Right lobe of liver (tissue), 6 donors: ENCODE measurements around the gene THTPA. TPM values are rescaled to one million over a fixed set of nuclear protein-coding genes. Genes with fewer than 3 reads are reported as not detected.
"Not testable (repeated sequence)": the region's sequence is repeated elsewhere in the genome, so short reads cannot be mapped to it uniquely, and the experiment has no call there.

Source experiments
- ATAC-seq, 4 donors: fragments of 200-7000 bp; cut with Tn5 transposase; one replicate each; pipeline ENCODE4 v1.9.1; 2020; ENCODE audit warnings: mild to moderate bottlenecking in 4 of 4, moderate library complexity in 4 of 4
- DNase-seq, 3 donors: peaks; one replicate each; pipeline ENCODE4 v3.0.0-alpha.2; 2020
- H3K27ac ChIP-seq, 3 donors: fragments of 200-600 bp; one replicate each; pipeline ENCODE4 v1.8.0; 2022
- H3K27me3 ChIP-seq, 2 donors: fragments of 200-600 bp; one replicate each; pipeline ENCODE4 v1.8.0; 2022
- H3K36me3 ChIP-seq, 4 donors: fragments of 200-600 bp; sonication (generic) in 1 of 4; one replicate each; pipeline versions ENCODE4 v1.5.1 to v1.8.0; 2017 to 2022; ENCODE audit warnings: control low read depth in 1 of 4
- H3K4me1 ChIP-seq, 4 donors: fragments of 200-600 bp; sonication (generic) in 1 of 4; one replicate each; pipeline versions ENCODE4 v1.5.1 to v1.8.0; 2017 to 2022; ENCODE audit warnings: control low read depth in 1 of 4
- H3K4me3 ChIP-seq, 3 donors: fragments of 200-600 bp; one replicate each; pipeline ENCODE4 v1.8.0; 2022
- H3K9me3 ChIP-seq, 4 donors: fragments of 200-600 bp; sonication (generic) in 1 of 4; one replicate each; pipeline versions ENCODE4 v1.5.1 to v1.8.0; 2017 to 2022; ENCODE audit warnings: control low read depth in 1 of 4
- CTCF ChIP-seq, 4 donors: fragments of 200-600 bp in 3 of 4; fragments of 450-650 bp in 1 of 4; IDR thresholded peaks; one replicate each; pipeline versions ENCODE4 v1.5.1 to v1.8.0; 2016 to 2022; ENCODE audit warnings: antibody characterized with exemption in 4 of 4, mild to moderate bottlenecking in 2 of 4
- POLR2A ChIP-seq: fragments of 450-650 bp; IDR thresholded peaks from one replicate; pipeline ENCODE4 v1.6.1; 2017; ENCODE audit warnings: antibody characterized with exemption, mild to moderate bottlenecking
- WGBS: methylation state at CpG from one replicate; pipeline ENCODE4 v1.1.6; 2018; ENCODE audit warnings: low coverage, low lambda C conversion rate; ENCODE audit not compliant: insufficient coverage; ENCODE audit errors: missing lambda C conversion rate; 5-methylcytosine and 5-hydroxymethylcytosine counted together
- intact Hi-C, 2 donors: fragments of 100-400 bp; cut with DNase I; formaldehyde crosslinking; loops; one replicate each; pipeline versions ENCODE4 v1.11.2 to v1.14.1; 2022
- total RNA-seq, 6 experiments: library from RNA; depleted of rRNA in 2 of 6; stranded (reverse); fragments of >200 nt in 2 of 6; fragmentation: NEBNext Ultra II Directional in 3 of 6; extraction: Animal tissue kit (Norgen Biotek cat#: 25700) in 3 of 6; gene quantifications; one replicate each; pipeline versions ENCODE4 v1.1.0 to v1.2.4, GENCODE V29; 2016 to 2023
- donor health status: DM: no; HTN: yes; CAD: no.
- donor health status: DM: no; HTN: no; CAD: no.
- donor health status: DM: no; HTN: no; CAD: no.
- donor health status: DM: no; HTN: yes; CAD: no.
- donor health status: DM: no; HTN: yes; CAD: no.

The THTPA gene
- total RNA-seq, 6 experiments from 2014 or later = 8.2 to 15.0 (median 11.4) TPM

- H3K36me3 ChIP-seq = no peaks in the 10 kb centered on the region
- intact Hi-C loops = no loop called here
- no peak for DNase-seq
- TF ChIP-seq POLR2A = no peak
- no peak for TF ChIP-seq CTCF (IDR thresholded peaks at IDR 0.05)
- no peak for ATAC-seq
- no peaks in the 10 kb centered on the region for H3K9me3 ChIP-seq
- no peak overlapping the region for H3K27ac ChIP-seq
- 70% methylated on average over 4 of the region's 8 CpGs for WGBS
- no peak overlapping the region for H3K4me3 ChIP-seq
- H3K27me3 ChIP-seq = peaks cover 0 to 16% of the 10 kb centered on the region in 2 donors
- H3K4me1 ChIP-seq = peaks cover 0 to 4% (median 0%) of the 10 kb centered on the region in 4 donors
Observed at GRCh38 chr14:23580948-23581281, 24.8 kb downstream of the THTPA start.

- no peak for TF ChIP-seq POLR2A
Observed at GRCh38 chr14:23582906-23583760, 27.1 kb downstream of the THTPA start.

GRCh38 chr14:23583761-23584526, 27.9 kb downstream of the THTPA start:
- WGBS = 80% methylated on average over 4 of the region's 25 CpGs
- H3K4me1 ChIP-seq, DNase-seq, ATAC-seq, H3K9me3 ChIP-seq, H3K27me3 ChIP-seq, H3K4me3 ChIP-seq, H3K36me3 ChIP-seq, intact Hi-C loops, H3K27ac ChIP-seq: not testable (repeated sequence)

More at GRCh38 chr14:23582906-23583760, 27.1 kb downstream of the THTPA start:
- H3K27me3 ChIP-seq = no peaks in the 10 kb centered on the region
- H3K4me1 ChIP-seq = no peaks in the 10 kb centered on the region
- H3K27ac ChIP-seq = no peak overlapping the region
- no peaks in the 10 kb centered on the region for H3K9me3 ChIP-seq
- 85% methylated on average over 3 of the region's 3 CpGs for WGBS
- no peaks in the 10 kb centered on the region for H3K36me3 ChIP-seq
- H3K4me3 ChIP-seq = no peak overlapping the region
- no peak for DNase-seq
- intact Hi-C loops = no loop called here
- no peak for ATAC-seq

GRCh38 chr14:23584527-23585203, 28.6 kb downstream of the THTPA start:
- 63% methylated on average over 4 of the region's 26 CpGs for WGBS
- H3K36me3 ChIP-seq, H3K27me3 ChIP-seq, H3K9me3 ChIP-seq, H3K27ac ChIP-seq, H3K4me1 ChIP-seq, H3K4me3 ChIP-seq, DNase-seq, intact Hi-C loops, ATAC-seq: not testable (repeated sequence)

- intact Hi-C loops = no loop called here
- peak; percentile 93 to 96 (median 94) for DNase-seq
- 16% methylated on average over 4 of the region's 5 CpGs for WGBS
- H3K4me1 ChIP-seq = peaks cover 0 to 7% (median 2%) of the 10 kb centered on the region in 4 donors
- H3K27ac ChIP-seq = peak overlapping the region in 1 of 3 donors; percentile 44
- ATAC-seq = peak; percentile 100
- peak; percentile 81 to 95 (median 88) for TF ChIP-seq CTCF (IDR thresholded peaks at IDR 0.05)
- no peak for TF ChIP-seq POLR2A
- H3K4me3 ChIP-seq = no peak overlapping the region
- no peaks in the 10 kb centered on the region for H3K27me3 ChIP-seq
- H3K36me3 ChIP-seq = no peaks in the 10 kb centered on the region
- no peaks in the 10 kb centered on the region for H3K9me3 ChIP-seq
Observed at GRCh38 chr14:23588884-23589598, 33.0 kb downstream of the THTPA start.
